Endothelial cell of umbilical vein (primary cell): ENCODE results near the gene LMAN1L. TPM values are rescaled to one million over a fixed set of nuclear protein-coding genes. Genes with fewer than 3 reads are reported as not detected.

Experiments
- BruUV-seq: library from RNA; stranded (reverse); fragments of 400-500 nt; replicated peaks from 2 replicates; lab custom pipeline; 2021; lab: Mats Ljungman, UMichigan
- CTCF ChIA-PET: fragments of 300-600, 350-600 bp; sonication (Branson Sonifier 250); formaldehyde crosslinking; loops from one replicate; lab custom pipeline; 2021; ENCODE audit warnings: antibody characterized with exemption, inconsistent platforms; lab: Charles Lee
- POLR2A ChIA-PET: fragments of 300-600, 350-600 bp; sonication (Branson Sonifier 250); formaldehyde crosslinking; loops from one replicate; lab custom pipeline; 2021; ENCODE audit warnings: antibody characterized with exemption, inconsistent platforms; lab: Charles Lee
- DNase-seq: peaks from one replicate; pipeline ENCODE4 v3.0.0-alpha.2; 2011; ENCODE audit warnings: low read depth, low spot score
- FAIRE-seq: peaks from 2 replicates; lab custom pipeline; 2011; peaks lifted over from hg19 to GRCh38; lab: Jason Lieb, UNC
- H2AFZ ChIP-seq: 2 replicates; pipeline ENCODE4 v1.6.0; 2012; ENCODE audit warnings: low read depth, low read length, control low read depth, inconsistent platforms
- H3K27ac ChIP-seq: 2 replicates; pipeline ENCODE4 v1.5.1; 2011; ENCODE audit warnings: low read depth, mild to moderate bottlenecking, control low read depth, low read length, moderate library complexity; ENCODE audit not compliant: insufficient read depth
- H3K27me3 ChIP-seq, 2 experiments: 2 replicates each; pipeline versions ENCODE4 v1.6.0 to v1.6.1; 2011; ENCODE audit warnings: low read length in 2 of 2, mixed read lengths in 1 of 2; ENCODE audit not compliant: control insufficient read depth in 2 of 2, insufficient read depth in 2 of 2
- H3K36me3 ChIP-seq, 2 experiments: 2 replicates in 1 of 2; 3 replicates in 1 of 2; pipeline ENCODE4 v1.5.1; 2011; ENCODE audit warnings: low read length in 2 of 2, mild to moderate bottlenecking in 1 of 2, moderate library complexity in 1 of 2; ENCODE audit not compliant: control insufficient read depth in 2 of 2, insufficient read depth in 2 of 2; ENCODE audit errors: extremely low read depth in 1 of 2
- H3K4me1 ChIP-seq: 3 replicates; pipeline ENCODE4 v1.5.1; 2011; ENCODE audit warnings: mild to moderate bottlenecking, low read length; ENCODE audit not compliant: control insufficient read depth, insufficient read depth; ENCODE audit errors: extremely low read depth
- H3K4me2 ChIP-seq: 2 replicates; pipeline ENCODE4 v1.6.1; 2011; ENCODE audit warnings: low read length, control low read depth, mixed read lengths; ENCODE audit not compliant: insufficient read depth
- H3K4me3 ChIP-seq, 3 experiments: fragments of 200-600 bp in 1 of 3; sonication (generic), shearing (Covaris generic) in 1 of 3; replicated peaks in 1 of 3; 2 replicates each; pipeline ENCODE4 v1.5.1; 2011 to 2016; ENCODE audit warnings: control low read depth in 3 of 3, low read length in 3 of 3, mild to moderate bottlenecking in 2 of 3, inconsistent platforms in 1 of 3, low read depth in 1 of 3, moderate library complexity in 1 of 3; ENCODE audit not compliant: insufficient read depth in 1 of 3
- H3K79me2 ChIP-seq: 2 replicates; pipeline ENCODE4 v1.6.0; 2012; ENCODE audit warnings: low read length, inconsistent platforms; ENCODE audit not compliant: control insufficient read depth, insufficient read depth
- H3K9ac ChIP-seq: replicated peaks from 2 replicates; pipeline ENCODE3; 2011; ENCODE audit warnings: low read length, control low read depth; ENCODE audit not compliant: insufficient read depth; ENCODE audit errors: extremely low read depth
- H3K9me1 ChIP-seq: replicated peaks from 3 replicates; pipeline ENCODE4 v1.6.0; 2011; ENCODE audit warnings: mild to moderate bottlenecking, low read length; ENCODE audit not compliant: control insufficient read depth, insufficient read depth; ENCODE audit errors: extremely low read depth
- H3K9me3 ChIP-seq: replicated peaks from 2 replicates; pipeline ENCODE4 v1.5.1; 2012; ENCODE audit warnings: low read length, inconsistent platforms; ENCODE audit not compliant: control insufficient read depth, insufficient read depth
- H4K20me1 ChIP-seq: replicated peaks from 2 replicates; pipeline ENCODE3; 2011; ENCODE audit warnings: mild to moderate bottlenecking, low read length; ENCODE audit not compliant: control insufficient read depth, insufficient read depth; ENCODE audit errors: extremely low read depth
- CTCF ChIP-seq, 2 donors: IDR thresholded peaks; 1 replicate in 1 of 2; 2 replicates in 1 of 2; pipeline ENCODE4 v1.5.1; 2011; ENCODE audit warnings: low read length in 2 of 2, mild to moderate bottlenecking in 2 of 2, moderate library complexity in 2 of 2, control low read depth in 1 of 2, inconsistent platforms in 1 of 2, low read depth in 1 of 2; ENCODE audit not compliant: insufficient read depth in 1 of 2; ENCODE audit errors: extremely low read depth in 1 of 2
- EZH2 ChIP-seq: IDR thresholded peaks from 2 replicates; pipeline ENCODE4 v1.6.1; 2012; ENCODE audit warnings: borderline replicate concordance, low read depth, mild to moderate bottlenecking, moderate library complexity, low read length, inconsistent platforms; ENCODE audit not compliant: severe bottlenecking
- FOS ChIP-seq: IDR thresholded peaks from 2 replicates; pipeline ENCODE4 v1.6.1; 2011; ENCODE audit warnings: mild to moderate bottlenecking, low read length, moderate library complexity, borderline replicate concordance; ENCODE audit not compliant: insufficient read depth
- JUN ChIP-seq: IDR thresholded peaks from 2 replicates; pipeline ENCODE4 v1.6.1; 2011; ENCODE audit warnings: borderline replicate concordance, low read depth; ENCODE audit not compliant: insufficient read length, insufficient read depth
- MAX ChIP-seq: IDR thresholded peaks from 2 replicates; pipeline ENCODE4 v1.6.1; 2011; ENCODE audit not compliant: insufficient read depth, insufficient read length
- dilution Hi-C: fragments of 300-500 bp; cut with MboI; formaldehyde crosslinking; loops from one replicate; pipeline ENCODE4 v1.15.0; 2019; ENCODE audit warnings: low sequenced_read_pairs; ENCODE audit not compliant: extremely low pct_ligation_motif_present
- intact Hi-C: fragments of 100-400 bp; cut with micrococcal nuclease; formaldehyde crosslinking; loops from one replicate; pipeline ENCODE4 v1.10.0; 2022
- polyA plus RNA-seq, 4 experiments: library from polyadenylated mRNA; depleted of rRNA in 3 of 4; stranded (reverse) in 3 of 4; unstranded in 1 of 4; fragments of >200 nt; gene quantifications; 2 replicates each; pipeline versions ENCODE4 v1.2.1 to v1.2.3, GENCODE V29; 2011 to 2012; ENCODE audit warnings: missing spikeins in 1 of 4
- total RNA-seq: library from RNA; stranded (reverse); gene quantifications from 2 replicates; pipeline ENCODE4 v1.2.3, GENCODE V29; 2021

Gene LMAN1L
- total and polyA plus RNA-seq, 2 donors (not counting 3 experiments of a cell fraction or from before 2014, with no cell fraction given) = not detected

- ChIA-PET CTCF (interaction anchor here (1.1 kb wide), 1 partner anchor 86 kb away, joined by 3 read pairs; no protein-coding TSS in a partner anchor), POLR2A (no interaction called here)
- no TSS peak for BruUV-seq
- FAIRE-seq = no peak
- H4K20me1 ChIP-seq = no peaks in the 10 kb centered on the region
- H3K4me3 ChIP-seq = no peak overlapping the region
- no peak overlapping the region for H3K9ac ChIP-seq
- intact Hi-C loops = no loop called here
- no peaks in the 10 kb centered on the region for H3K9me3 ChIP-seq
- dilution Hi-C loops = no loop called here
- no peak overlapping the region for H2AFZ ChIP-seq
- no peak overlapping the region for H3K4me2 ChIP-seq
- H3K4me1 ChIP-seq = peaks cover 8% of the 10 kb centered on the region
- H3K9me1 ChIP-seq = no peaks in the 10 kb centered on the region
- no peak overlapping the region for H3K27ac ChIP-seq
- no peaks in the 10 kb centered on the region for H3K27me3 ChIP-seq
- DNase-seq = no peak
- no peaks in the 10 kb centered on the region for H3K36me3 ChIP-seq
- TF ChIP-seq MAX (no peak), EZH2 (no peak), FOS (no peak), JUN (no peak), CTCF (IDR thresholded peaks at IDR 0.05; ENCODE audit: extremely low read depth in 1 of 2, insufficient read depth in 1 of 2, low read depth in 1 of 2, low read length in 2 of 2) (no peak)
- no peaks in the 10 kb centered on the region for H3K79me2 ChIP-seq
These were observed 2.7 kb downstream of the LMAN1L start for GRCh38 chr15:74815121-74815934.
